CD4-positive, alpha-beta T cell treated with Interleukin-1 beta for 1 hour (primary cell): ENCODE data around the gene ARL14.
"Not testable (repeated sequence)": the region's sequence is repeated elsewhere in the genome, so short reads cannot be mapped to it uniquely, and the experiment has no call there.

Source experiments
- DNase-seq, 2 donors: peaks; one replicate each; pipeline ENCODE4 v3.0.0-alpha.2; 2020 to 2022

ARL14 gene

GRCh38 chr3:160678292-160678842 lies 1.4 kb downstream of the ARL14 start:
- DNase-seq = no peak

- no peak for DNase-seq
Observed at GRCh38 chr3:160684368-160684740, 7.4 kb downstream of the ARL14 start.

GRCh38 chr3:160685144-160685766 lies 8.3 kb downstream of the ARL14 start:
- no peak for DNase-seq

GRCh38 chr3:160686955-160687535 lies 10.1 kb downstream of the ARL14 start:
- DNase-seq = peak in 1 of 2 donors; percentile 12

GRCh38 chr3:160691151-160691550 lies 14.2 kb downstream of the ARL14 start:
- no peak for DNase-seq

GRCh38 chr3:160691962-160692361 lies 15.0 kb downstream of the ARL14 start:
- no peak for DNase-seq

GRCh38 chr3:160693191-160693590 lies 16.2 kb downstream of the ARL14 start:
- DNase-seq = no peak

GRCh38 chr3:160694345-160694744 lies 17.4 kb downstream of the ARL14 start:
- DNase-seq = no peak

- no peak for DNase-seq
Observed at GRCh38 chr3:160695003-160695402, 18.0 kb downstream of the ARL14 start.

- no peak for DNase-seq
Observed at GRCh38 chr3:160695915-160696327, 19.0 kb downstream of the ARL14 start.

GRCh38 chr3:160697637-160698380 lies 20.8 kb downstream of the ARL14 start:
- no peak for DNase-seq

GRCh38 chr3:160698599-160699195 lies 21.7 kb downstream of the ARL14 start:
- no peak for DNase-seq

GRCh38 chr3:160701490-160701889 lies 24.5 kb downstream of the ARL14 start:
- no peak for DNase-seq

- no peak for DNase-seq
Observed at GRCh38 chr3:160702290-160702689, 25.3 kb downstream of the ARL14 start.

GRCh38 chr3:160703974-160704373 lies 27.0 kb downstream of the ARL14 start:
- no peak for DNase-seq

GRCh38 chr3:160707187-160707794 lies 30.3 kb downstream of the ARL14 start:
- peak; percentile 27 to 54 for DNase-seq

- DNase-seq = no peak
Observed at GRCh38 chr3:160709477-160710182, 32.7 kb downstream of the ARL14 start.

GRCh38 chr3:160713144-160713543 lies 36.2 kb downstream of the ARL14 start:
- DNase-seq = not testable (repeated sequence)

- no peak for DNase-seq
Observed at GRCh38 chr3:160719710-160720109, 42.8 kb downstream of the ARL14 start.

GRCh38 chr3:160720123-160720746 lies 43.3 kb downstream of the ARL14 start:
- DNase-seq = no peak

GRCh38 chr3:160722331-160722730 lies 45.4 kb downstream of the ARL14 start:
- DNase-seq = no peak

GRCh38 chr3:160725338-160725737 lies 48.4 kb downstream of the ARL14 start:
- DNase-seq = no peak
